K562 (cell line): ENCODE data around the gene CCDC187. TPM values are rescaled to one million over a fixed set of nuclear protein-coding genes. Genes with fewer than 3 reads are reported as not detected.
A peak's percentile ranks its signal among the peaks of the same experiment; 100 is the strongest.

Source experiments
- ATAC-seq: fragments of 200-7000 bp; cut with Tn5 transposase; 3 replicates; pipeline ENCODE4 v1.9.1; 2020; ENCODE audit warnings: moderate library complexity
- BruUV-seq: library from RNA; stranded (reverse); fragments of 400-500 nt; replicated peaks from 2 replicates; lab custom pipeline; 2021; lab: Mats Ljungman, UMichigan
- CTCF ChIA-PET: fragments of 300-600 bp; formaldehyde crosslinking; extraction: SDS; loops from one replicate; lab custom pipeline; 2021; ENCODE audit warnings: low intra/inter-chr PET ratio; lab: Yijun Ruan, JAX
- POLR2A ChIA-PET: fragments of 300-600, 350-650 bp; sonication (Branson Sonifier 250); formaldehyde crosslinking; extraction: SDS; loops from one replicate; lab custom pipeline; 2021; ENCODE audit warnings: antibody characterized with exemption, inconsistent platforms; lab: Yijun Ruan, JAX
- DNase-seq, 4 experiments: peaks; one replicate each; pipeline versions ENCODE4 v3.0.0 to v3.0.0-alpha.2; 2011 to 2018; ENCODE audit warnings: low spot score in 3 of 4, mixed read lengths in 3 of 4; ENCODE audit errors: extremely low read depth in 1 of 4
- FAIRE-seq: peaks from 2 replicates; lab custom pipeline; 2011; peaks lifted over from hg19 to GRCh38; lab: Jason Lieb, UNC
- H2AFZ ChIP-seq: 2 replicates; pipeline ENCODE4 v1.6.0; 2011; ENCODE audit warnings: low read depth, low read length, control low read depth, inconsistent platforms
- H3K27ac ChIP-seq: fragments of 200-600 bp; 3 replicates; pipeline ENCODE4 v1.8.0; 2011; ENCODE audit warnings: low read depth, mild to moderate bottlenecking, control low read depth, inconsistent platforms, low read length, moderate library complexity, mixed read lengths; ENCODE audit errors: extremely low read depth
- H3K27me3 ChIP-seq, 2 experiments: fragments of 300-600 bp in 1 of 2; 2 replicates in 1 of 2; 3 replicates in 1 of 2; pipeline versions ENCODE4 v1.6.0 to v1.8.0; 2011; ENCODE audit warnings: inconsistent platforms in 2 of 2, low read length in 2 of 2, mild to moderate bottlenecking in 1 of 2, mixed read lengths in 1 of 2, moderate library complexity in 1 of 2; ENCODE audit not compliant: control insufficient read depth in 2 of 2, insufficient read depth in 2 of 2
- H3K36me3 ChIP-seq: fragments of 300-600 bp; 3 replicates; pipeline ENCODE4 v1.8.0; 2011; ENCODE audit warnings: mild to moderate bottlenecking, low read length, inconsistent platforms; ENCODE audit not compliant: control insufficient read depth, insufficient read depth
- H3K4me1 ChIP-seq, 2 experiments: fragments of 200-600 bp in 1 of 2; replicated peaks in 1 of 2; 2 replicates in 1 of 2; 3 replicates in 1 of 2; pipeline versions ENCODE4 v1.5.1 to v1.8.0; 2011; ENCODE audit warnings: inconsistent platforms in 2 of 2, low read length in 2 of 2, mild to moderate bottlenecking in 1 of 2, mixed read lengths in 1 of 2, moderate library complexity in 1 of 2; ENCODE audit not compliant: control insufficient read depth in 2 of 2, insufficient read depth in 2 of 2
- H3K4me2 ChIP-seq: 2 replicates; pipeline ENCODE4 v1.6.1; 2011; ENCODE audit warnings: low read length, control low read depth, inconsistent platforms, mixed read lengths; ENCODE audit not compliant: insufficient read depth
- H3K4me3 ChIP-seq: fragments of 200-600 bp; sonication (generic), shearing (Covaris generic); 2 replicates; pipeline ENCODE4 v1.5.1; 2016; ENCODE audit warnings: control low read depth, inconsistent platforms
- H3K79me2 ChIP-seq: fragments of 200-600 bp; 3 replicates; pipeline ENCODE4 v1.8.0; 2011; ENCODE audit warnings: low read length, inconsistent platforms; ENCODE audit not compliant: control insufficient read depth, insufficient read depth
- H3K9ac ChIP-seq, 2 experiments: 2 replicates each; pipeline versions ENCODE4 v1.6.0 to v1.6.1; 2011; ENCODE audit warnings: low read depth in 2 of 2, low read length in 2 of 2, control low read depth in 1 of 2, inconsistent platforms in 1 of 2, mild to moderate bottlenecking in 1 of 2, mixed read lengths in 1 of 2; ENCODE audit not compliant: insufficient read depth in 1 of 2
- H3K9me1 ChIP-seq: one replicate; pipeline ENCODE4 v1.6.0; 2011; ENCODE audit warnings: inconsistent platforms, mild to moderate bottlenecking, low read length, moderate library complexity; ENCODE audit not compliant: control insufficient read depth, insufficient read depth
- H3K9me3 ChIP-seq: replicated peaks from 2 replicates; pipeline ENCODE4 v1.5.1; 2011; ENCODE audit warnings: low read depth, low read length, inconsistent platforms; ENCODE audit not compliant: control insufficient read depth, insufficient read depth
- H4K20me1 ChIP-seq: replicated peaks from 2 replicates; pipeline ENCODE4 v1.6.1; 2011; ENCODE audit warnings: low read length, inconsistent platforms, mixed read lengths; ENCODE audit not compliant: control insufficient read depth, insufficient read depth
- POLR2AphosphoS5 ChIP-seq: IDR thresholded peaks from 2 replicates; pipeline ENCODE4 v1.6.1; 2011; ENCODE audit warnings: mild to moderate bottlenecking, low read depth, low read length, moderate library complexity; ENCODE audit not compliant: control insufficient read depth, insufficient read depth
- RREB1 ChIP-seq: fragments of 250-450 bp; sonication (Bioruptor Pico); IDR thresholded peaks from 2 replicates; pipeline ENCODE4 v1.4.0; 2020
- WGBS: fragments of 100-300 bp; shearing (Covaris generic); methylation state at CpG from one replicate; pipeline ENCODE4 v1.1.6; 2016; ENCODE audit warnings: low coverage, mixed read lengths; ENCODE audit not compliant: insufficient coverage; ENCODE audit errors: missing lambda C conversion rate; 5-methylcytosine and 5-hydroxymethylcytosine counted together
- in situ Hi-C: fragments of 300-500 bp; cut with MboI; formaldehyde crosslinking; loops from 4 replicates; pipeline ENCODE4 v1.15.0; 2018; ENCODE audit warnings: inconsistent platforms, mixed read lengths
- intact Hi-C: fragments of 100-400 bp; cut with micrococcal nuclease; formaldehyde crosslinking; loops from 2 replicates; pipeline ENCODE4 v1.14.2; 2022
- polyA plus RNA-seq, 8 experiments: library from polyadenylated mRNA; depleted of rRNA in 4 of 8; stranded (reverse) in 5 of 8; unstranded in 3 of 8; fragments of >200 nt; fragmentation: Nextera tagmentation in 2 of 8; fragmentation: Illumina TruSeq in 1 of 8; extraction: Ambion mirVana in 2 of 8; extraction: Trizol in 1 of 8; gene quantifications; 2 replicates each; pipeline versions ENCODE4 v1.2.1 to v1.2.3, GENCODE V29; 2011 to 2014; ENCODE audit warnings: inconsistent platforms in 1 of 8, missing spikeins in 1 of 8
- total RNA-seq, 7 experiments: library from RNA; depleted of rRNA in 6 of 7; stranded (reverse); fragments of >200 nt in 6 of 7; fragmentation: Illumina TruSeq in 2 of 7; extraction: Trizol in 2 of 7; gene quantifications; 2 replicates each; pipeline versions ENCODE4 v1.2.1 to v1.2.3, GENCODE V29; 2011 to 2021; ENCODE audit warnings: low replicate concordance in 1 of 7
- TF ChIP-seq, protein P1 (sequence below), 3 experiments: IDR thresholded peaks in 2 of 3; conservative IDR thresholded peaks in 1 of 3; 2 replicates each; pipeline ENCODE4 v1.5.1; 2011 to 2012; ENCODE audit warnings: low read length in 3 of 3, mild to moderate bottlenecking in 3 of 3, control low read depth in 2 of 3, improper control_type of control experiment in 1 of 3, inconsistent platforms in 1 of 3, low read depth in 1 of 3, mixed read lengths in 1 of 3, moderate library complexity in 1 of 3; ENCODE audit not compliant: insufficient read depth in 2 of 3

The CCDC187 gene
- total and polyA plus RNA-seq, 9 of the 15 experiments (the other 6 are each of a cell fraction or from before 2014, with no cell fraction given): not detected

GRCh38 chr9:136276716-136277115, 27.2 kb downstream of the CCDC187 start (continued):
- TF ChIP-seq RREB1: no peak
- TF ChIP-seq, all 486 proteins: peak for 0

DNA sequence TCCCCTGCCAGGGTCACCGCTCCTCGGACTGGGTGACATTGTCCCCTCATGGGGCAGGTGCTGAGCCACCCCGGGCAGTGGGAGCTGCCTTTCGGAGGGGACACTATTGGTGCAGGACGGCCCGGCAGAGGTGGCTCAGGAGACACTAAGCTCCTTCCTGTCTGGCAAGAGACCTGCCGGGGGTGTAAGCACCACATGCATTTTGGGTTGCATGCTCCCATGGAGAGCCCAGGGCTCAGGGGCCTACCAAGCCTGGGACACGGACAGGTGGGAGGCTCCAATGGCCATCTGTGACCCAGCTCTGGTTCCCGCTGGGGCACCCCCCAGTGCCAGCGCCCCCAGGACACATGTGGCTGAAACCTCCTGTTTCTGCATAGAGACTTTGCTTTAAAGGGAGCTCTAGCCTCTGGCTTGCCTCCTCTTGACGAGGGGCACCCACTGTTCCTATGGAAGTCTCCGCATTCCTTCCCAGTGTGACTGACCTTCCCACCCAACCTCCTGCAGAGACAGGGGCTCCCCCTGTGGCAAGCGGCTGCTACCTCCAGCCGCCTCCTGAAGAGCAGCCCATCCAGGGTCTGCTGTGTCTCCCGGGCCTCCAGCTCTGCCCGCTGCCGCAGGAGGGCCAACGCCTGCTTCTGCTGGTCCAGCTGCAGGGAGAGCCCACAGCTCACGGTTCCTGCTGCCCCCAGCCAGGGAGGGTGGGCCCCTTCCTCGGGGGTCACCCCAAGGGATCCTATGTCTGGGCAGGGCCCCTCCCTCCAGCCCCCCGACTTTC, 28.1 kb downstream of the CCDC187 start:
- intact Hi-C loops: no loop called here
- Histone ChIP-seq H3K4me2 (no peak overlapping the region), H3K79me2 (no peaks in the 10 kb centered on the region), H4K20me1 (peaks cover 13% of the 10 kb centered on the region; the same call in 1 of the 2 replicates), H2AFZ (no peak overlapping the region)
- DNase-seq (no peak), FAIRE-seq (no peak)
- POLR2A ChIA-PET: interaction anchor here (0.6 to 0.9 kb wide), 3 partner anchors 11 to 165 kb away, joined by 3 to 4 read pairs (median 4); partner anchors contain the start of gene DNLZ
- TF ChIP-seq, protein P1, sequence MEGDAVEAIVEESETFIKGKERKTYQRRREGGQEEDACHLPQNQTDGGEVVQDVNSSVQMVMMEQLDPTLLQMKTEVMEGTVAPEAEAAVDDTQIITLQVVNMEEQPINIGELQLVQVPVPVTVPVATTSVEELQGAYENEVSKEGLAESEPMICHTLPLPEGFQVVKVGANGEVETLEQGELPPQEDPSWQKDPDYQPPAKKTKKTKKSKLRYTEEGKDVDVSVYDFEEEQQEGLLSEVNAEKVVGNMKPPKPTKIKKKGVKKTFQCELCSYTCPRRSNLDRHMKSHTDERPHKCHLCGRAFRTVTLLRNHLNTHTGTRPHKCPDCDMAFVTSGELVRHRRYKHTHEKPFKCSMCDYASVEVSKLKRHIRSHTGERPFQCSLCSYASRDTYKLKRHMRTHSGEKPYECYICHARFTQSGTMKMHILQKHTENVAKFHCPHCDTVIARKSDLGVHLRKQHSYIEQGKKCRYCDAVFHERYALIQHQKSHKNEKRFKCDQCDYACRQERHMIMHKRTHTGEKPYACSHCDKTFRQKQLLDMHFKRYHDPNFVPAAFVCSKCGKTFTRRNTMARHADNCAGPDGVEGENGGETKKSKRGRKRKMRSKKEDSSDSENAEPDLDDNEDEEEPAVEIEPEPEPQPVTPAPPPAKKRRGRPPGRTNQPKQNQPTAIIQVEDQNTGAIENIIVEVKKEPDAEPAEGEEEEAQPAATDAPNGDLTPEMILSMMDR (IDR thresholded peaks at IDR 0.05 in 2 of 3, conservative IDR thresholded peaks at IDR 0.05 in 1 of 3; ENCODE audit: insufficient read depth in 2 of 3, low read depth in 1 of 3, low read length in 3 of 3): peak in 1 of 3 experiments; percentile 6; a peak in 1 of 6 replicates
- no peak for TF ChIP-seq POLR2AphosphoS5
- TF ChIP-seq, all 486 proteins: peak for 1
- BruUV-seq: no TSS peak
- H3K27me3 ChIP-seq: peaks cover 49 to 66% of the 10 kb centered on the region in 2 experiments
- H3K27ac ChIP-seq: no peak overlapping the region
- in situ Hi-C loops: loop anchor here (10.0 kb wide), 1 partner anchor 481 kb away; no protein-coding TSS in a partner anchor
- no peak overlapping the region for H3K4me3 ChIP-seq
- no peaks in the 10 kb centered on the region; the same call in 1 of the 2 replicates for H3K9me3 ChIP-seq
- CTCF ChIA-PET: no interaction called here
- no peaks in the 10 kb centered on the region for H3K36me3 ChIP-seq
- peaks cover 0 to 27% of the 10 kb centered on the region in 2 experiments; a peak in 2 of 5 replicates for H3K4me1 ChIP-seq
- peak; percentile 45 for ATAC-seq
- H3K9me1 ChIP-seq: no peaks in the 10 kb centered on the region
- WGBS: 6% methylated on average over 21 of the region's 21 CpGs
- 0 out of 4 replicates have a peak overlapping the region, but pooled peaks of 1 of the 2 experiments have one; percentile 43 for H3K9ac ChIP-seq
